Measurements from ENCODE around the gene MDP1. TPM values are rescaled to one million over a fixed set of nuclear protein-coding genes. Genes with fewer than 3 reads are reported as not detected.
A peak's percentile ranks its signal among the peaks of the same experiment; 100 is the strongest.
"Not testable (repeated sequence)": the region's sequence is repeated elsewhere in the genome, so short reads cannot be mapped to it uniquely, and the experiment has no call there.

The MDP1 gene
- total RNA-seq, 4 donors from 2014 or later = 1.4 to 12.4 (median 8.6) TPM

DNA sequence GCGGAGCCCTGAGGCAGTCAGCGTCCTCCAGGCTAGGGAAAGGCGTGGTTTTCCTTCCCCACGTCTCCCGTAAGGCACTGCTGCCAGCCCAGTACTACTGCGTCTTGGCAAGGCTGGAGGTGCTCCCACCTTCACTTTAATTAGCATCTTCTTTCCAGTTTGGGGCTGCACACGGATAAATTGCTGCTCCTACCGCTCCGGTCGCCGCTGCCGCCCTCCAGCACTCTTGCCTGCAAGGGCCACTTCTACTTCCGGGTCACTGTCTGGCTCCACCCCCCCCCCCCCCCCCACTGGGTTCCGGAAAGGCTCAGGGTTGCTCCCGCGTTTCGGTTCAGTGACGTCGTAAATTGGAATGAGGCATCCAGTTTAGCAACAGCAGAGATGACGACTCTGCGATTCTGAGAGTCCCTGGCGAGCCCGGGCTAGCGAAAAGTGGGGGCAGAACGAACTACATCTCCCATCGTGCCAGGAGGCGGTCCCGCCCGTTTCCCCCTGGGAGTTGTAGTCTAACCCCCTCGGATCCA, 16.3 kb upstream of the MDP1 start, which contains the start of gene NEDD8:
NEDD8 (minus strand) TSS at position 247 of the 524 bp plus-strand sequence; CDS start at position 147, 100 bp downstream.
- TF ChIP-seq, protein P1, sequence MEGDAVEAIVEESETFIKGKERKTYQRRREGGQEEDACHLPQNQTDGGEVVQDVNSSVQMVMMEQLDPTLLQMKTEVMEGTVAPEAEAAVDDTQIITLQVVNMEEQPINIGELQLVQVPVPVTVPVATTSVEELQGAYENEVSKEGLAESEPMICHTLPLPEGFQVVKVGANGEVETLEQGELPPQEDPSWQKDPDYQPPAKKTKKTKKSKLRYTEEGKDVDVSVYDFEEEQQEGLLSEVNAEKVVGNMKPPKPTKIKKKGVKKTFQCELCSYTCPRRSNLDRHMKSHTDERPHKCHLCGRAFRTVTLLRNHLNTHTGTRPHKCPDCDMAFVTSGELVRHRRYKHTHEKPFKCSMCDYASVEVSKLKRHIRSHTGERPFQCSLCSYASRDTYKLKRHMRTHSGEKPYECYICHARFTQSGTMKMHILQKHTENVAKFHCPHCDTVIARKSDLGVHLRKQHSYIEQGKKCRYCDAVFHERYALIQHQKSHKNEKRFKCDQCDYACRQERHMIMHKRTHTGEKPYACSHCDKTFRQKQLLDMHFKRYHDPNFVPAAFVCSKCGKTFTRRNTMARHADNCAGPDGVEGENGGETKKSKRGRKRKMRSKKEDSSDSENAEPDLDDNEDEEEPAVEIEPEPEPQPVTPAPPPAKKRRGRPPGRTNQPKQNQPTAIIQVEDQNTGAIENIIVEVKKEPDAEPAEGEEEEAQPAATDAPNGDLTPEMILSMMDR (IDR thresholded peaks at IDR 0.05) = no peak
- peak in 3 of 4 donors; percentile 53 to 74 (median 63) for TF ChIP-seq POLR2A (IDR thresholded peaks at IDR 0.05)
- peak within 1 kb of the TSS; percentile 86 to 97 (median 88) for H3K27ac ChIP-seq
- peak; percentile 73 for DNase-seq
- no peaks in the 10 kb centered on the region for H3K9me3 ChIP-seq
- 0 to 3% methylated on average over 10 to 14 of the region's 30 CpGs for WGBS, 2 donors
- peaks cover 0 to 40% (median 7%) of the 10 kb centered on the region in 3 donors for H3K36me3 ChIP-seq
- peak within 1 kb of the TSS; percentile 60 to 97 (median 71) for H3K4me3 ChIP-seq
- peaks cover 20 to 48% (median 33%) of the 10 kb centered on the region in 3 donors for H3K4me1 ChIP-seq
- intact Hi-C loops (cut with DNase I) = no loop called here
- no peaks in the 10 kb centered on the region for H3K27me3 ChIP-seq

- intact Hi-C loops (cut with DNase I) = no loop called here
- 12% methylated on average over 15 to 18 of the region's 23 CpGs for WGBS, 2 donors
- H3K27ac ChIP-seq = peak overlapping the region; percentile 86 to 97 (median 88)
- TF ChIP-seq, protein P1 (IDR thresholded peaks at IDR 0.05) = no peak
- TF ChIP-seq POLR2A (IDR thresholded peaks at IDR 0.05) = no peak
- no peaks in the 10 kb centered on the region for H3K27me3 ChIP-seq
- no peak for DNase-seq
- H3K4me3 ChIP-seq = peak overlapping the region; percentile 60 to 97 (median 71)
- peaks cover 0 to 36% (median 0%) of the 10 kb centered on the region in 3 donors for H3K36me3 ChIP-seq
- no peaks in the 10 kb centered on the region for H3K9me3 ChIP-seq
- H3K4me1 ChIP-seq = peaks cover 20 to 48% (median 33%) of the 10 kb centered on the region in 3 donors
Measured at GRCh38 chr14:24231263-24232120, 15.6 kb upstream of the MDP1 start.

GRCh38 chr14:24228902-24229301, 13.0 kb upstream of the MDP1 start:
- Histone ChIP-seq H3K27me3 (no peaks in the 10 kb centered on the region), H3K9me3 (no peaks in the 10 kb centered on the region), H3K4me3 (no peak overlapping the region), H3K36me3 (peaks cover 0 to 20% (median 0%) of the 10 kb centered on the region in 3 donors), H3K27ac (no peak overlapping the region), H3K4me1 (peaks cover 20 to 34% (median 25%) of the 10 kb centered on the region in 3 donors)
- no peak for TF ChIP-seq POLR2A (IDR thresholded peaks at IDR 0.05)
- TF ChIP-seq, protein P1 (IDR thresholded peaks at IDR 0.05) = no peak
- WGBS, 2 donors = 29 to 50% methylated on average over 1 of the region's 1 CpG
- intact Hi-C loops (cut with DNase I) = no loop called here
- DNase-seq = no peak

- H3K4me3 ChIP-seq = no peak overlapping the region
- peaks cover 0 to 20% (median 0%) of the 10 kb centered on the region in 3 donors for H3K36me3 ChIP-seq
- H3K9me3 ChIP-seq = no peaks in the 10 kb centered on the region
- no peaks in the 10 kb centered on the region for H3K27me3 ChIP-seq
- WGBS, 2 donors = 64 to 78% methylated on average over 1 of the region's 1 CpG
- peaks cover 9 to 20% (median 14%) of the 10 kb centered on the region in 3 donors for H3K4me1 ChIP-seq
- TF ChIP-seq POLR2A (IDR thresholded peaks at IDR 0.05) = no peak
- TF ChIP-seq, protein P1 (IDR thresholded peaks at IDR 0.05) = no peak
- no peak overlapping the region for H3K27ac ChIP-seq
- intact Hi-C loops (cut with DNase I) = no loop called here
- DNase-seq = no peak
Measured at GRCh38 chr14:24226473-24226872, 10.6 kb upstream of the MDP1 start.

GRCh38 chr14:24224618-24225071, 8.8 kb upstream of the MDP1 start:
- Histone ChIP-seq H3K4me3 (no peak overlapping the region), H3K27ac (peak overlapping the region in 1 of 4 donors; percentile 24), H3K4me1 (peaks cover 0 to 7% (median 1%) of the 10 kb centered on the region in 3 donors), H3K27me3 (no peaks in the 10 kb centered on the region), H3K36me3 (peaks cover 0 to 20% (median 0%) of the 10 kb centered on the region in 3 donors), H3K9me3 (no peaks in the 10 kb centered on the region)
- intact Hi-C loops (cut with DNase I) = no loop called here
- no peak for DNase-seq
- WGBS, 2 donors = 75 to 80% methylated on average over 7 of the region's 7 CpGs
- no peak for TF ChIP-seq POLR2A (IDR thresholded peaks at IDR 0.05)
- TF ChIP-seq, protein P1 (IDR thresholded peaks at IDR 0.05) = no peak

DNA sequence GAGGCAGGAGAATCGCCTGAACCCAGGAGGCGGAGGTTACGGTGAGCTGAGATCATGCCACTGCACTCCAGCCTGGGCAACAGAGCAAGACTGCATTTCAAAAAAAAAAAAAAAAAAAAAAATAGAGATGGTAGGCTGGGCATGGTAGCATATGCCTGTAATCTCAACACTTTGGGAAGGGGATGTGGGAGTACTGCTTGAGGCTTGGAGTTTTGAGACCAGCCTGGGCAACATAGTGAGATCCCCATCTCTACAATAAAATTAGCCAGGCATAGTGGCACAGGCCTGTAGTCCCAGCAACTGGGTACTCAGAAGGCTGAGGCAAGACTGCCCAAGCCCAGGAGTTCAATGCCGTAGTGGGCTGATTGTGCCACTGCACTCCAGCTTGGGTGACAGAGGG, 7.1 kb upstream of the MDP1 start:
- intact Hi-C loops (cut with DNase I); H3K27ac ChIP-seq; H3K9me3 ChIP-seq; H3K4me3 ChIP-seq; DNase-seq; H3K27me3 ChIP-seq; H3K4me1 ChIP-seq: not testable (repeated sequence)
- peaks cover 0 to 17% (median 0%) of the 10 kb centered on the region in 3 donors for H3K36me3 ChIP-seq
- WGBS, 2 donors = 95% methylated on average over 4 of the region's 4 CpGs

Measured in esophagus squamous epithelium (tissue), 5 donors.